ENCODE results near the gene EHMT2. TPM values are rescaled to one million over a fixed set of nuclear protein-coding genes. Genes with fewer than 3 reads are reported as not detected.
A peak's percentile ranks its signal among the peaks of the same experiment; 100 is the strongest.

The EHMT2 gene
- total and polyA plus RNA-seq, 2 of the 8 experiments (the other 6 are each of a cell fraction or from before 2014, with no cell fraction given), result 125 to 177 TPM

GRCh38 chr6:31899882-31900722, 2.6 kb upstream of the EHMT2 start:
- Histone ChIP-seq H3K79me2 (ENCODE audit: control insufficient read depth in 1 of 2, insufficient read depth in 2 of 2, low read length in 2 of 2) (peaks cover 0 to 17% of the 10 kb centered on the region in 2 experiments; a peak in 2 of 4 replicates), H2BK120ac (replicated peaks; ENCODE audit: low read depth, low read length) (no peak overlapping the region), H4K5ac (ENCODE audit: insufficient read length, low read depth, low read length) (no peak overlapping the region), H3K23ac (ENCODE audit: insufficient read length) (no peak overlapping the region), H3K4me3 (ENCODE audit: extremely low read depth in 1 of 4, insufficient read depth in 2 of 4, low read depth in 3 of 4, low read length in 4 of 4) (no peak overlapping the region), H3K56ac (replicated peaks; ENCODE audit: insufficient read length, low read depth, low read length) (no peak overlapping the region), H3K9ac (replicated peaks in 1 of 4; ENCODE audit: extremely low read depth in 1 of 4, low read depth in 3 of 4, low read length in 3 of 4) (no peak overlapping the region), H3K79me1 (ENCODE audit: low read depth, low read length) (peaks cover 2% of the 10 kb centered on the region), H3K18ac (ENCODE audit: extremely low read depth, low read length) (no peak overlapping the region), H3K27me3 (replicated peaks in 1 of 4; ENCODE audit: control insufficient read depth in 3 of 4, extremely low read depth in 1 of 4, insufficient read depth in 3 of 4, low read length in 3 of 4) (no peaks in the 10 kb centered on the region), H2BK12ac (ENCODE audit: low read depth, low read length) (0 out of 2 replicates have a peak overlapping the region, but pooled peaks have one; percentile 17), H4K91ac (replicated peaks; ENCODE audit: insufficient read length, low read length) (no peak overlapping the region), H3K4me1 (replicated peaks in 1 of 4; ENCODE audit: control insufficient read depth in 3 of 4, insufficient read depth in 4 of 4, low read length in 3 of 4) (peaks cover 0 to 14% (median 6%) of the 10 kb centered on the region in 4 experiments; a peak in 6 of 7 replicates), H2BK5ac (ENCODE audit: low read depth, low read length) (0 out of 2 replicates have a peak overlapping the region, but pooled peaks have one; percentile 90), H4K8ac (ENCODE audit: extremely low read depth, insufficient read depth, low read length) (no peak overlapping the region), H2BK15ac (ENCODE audit: low read length) (no peak overlapping the region), H3K36me3 (ENCODE audit: control insufficient read depth in 2 of 4, insufficient read depth in 4 of 4, low read length in 3 of 4) (peaks cover 7 to 17% (median 14%) of the 10 kb centered on the region in 4 experiments; a peak in 7 of 8 replicates), H3K27ac (ENCODE audit: low read depth, low read length) (no peak overlapping the region), H2AFZ (ENCODE audit: low read length) (no peak overlapping the region), H2AK5ac (ENCODE audit: low read depth, low read length) (0 out of 2 replicates have a peak overlapping the region, but pooled peaks have one; percentile 90), H3K4me2 (ENCODE audit: insufficient read depth in 1 of 2, low read depth in 2 of 2, low read length in 2 of 2) (peak overlapping the region in 1 of 2 experiments; percentile 86; a peak in 1 of 4 replicates), H3K23me2 (ENCODE audit: low read depth, low read length) (peaks cover 13% of the 10 kb centered on the region), H2BK20ac (ENCODE audit: low read length) (no peak overlapping the region), H3K14ac (ENCODE audit: insufficient read length) (no peak overlapping the region), H3K4ac (replicated peaks; ENCODE audit: insufficient read length, low read depth, low read length) (no peak overlapping the region), H4K20me1 (replicated peaks in 1 of 2; ENCODE audit: control insufficient read depth in 1 of 2, insufficient read depth in 2 of 2, low read length in 2 of 2) (peaks cover 0 to 5% of the 10 kb centered on the region in 2 experiments), H3K9me3 (ENCODE audit: insufficient read depth in 2 of 2, low read depth in 1 of 2, low read length in 1 of 2) (no peaks in the 10 kb centered on the region)
- TF ChIP-seq BRCA1 (IDR thresholded peaks at IDR 0.05; ENCODE audit: low read depth, low read length) (no peak), RAD21 (IDR thresholded peaks at IDR 0.05 in 1 of 2, conservative IDR thresholded peaks at IDR 0.05 in 1 of 2; ENCODE audit: low read depth in 2 of 2, low read length in 2 of 2) (no peak), EP300 (IDR thresholded peaks at IDR 0.05; ENCODE audit: borderline replicate concordance in 1 of 2, low read depth in 2 of 2, low read length in 2 of 2) (no peak), SP4 (IDR thresholded peaks at IDR 0.05; ENCODE audit: low read length) (no peak), EZH2 (IDR thresholded peaks at IDR 0.05; ENCODE audit: low read depth, low read length, severe bottlenecking) (no peak), NANOG (IDR thresholded peaks at IDR 0.05; ENCODE audit: insufficient read depth, low read depth, low read length, poor library complexity, severe bottlenecking) (no peak), YY1 (IDR thresholded peaks at IDR 0.05; ENCODE audit: low read depth, low read length) (no peak), RXRA (IDR thresholded peaks at IDR 0.05; ENCODE audit: insufficient read depth, low read depth, low read length) (no peak), POLR2AphosphoS5 (IDR thresholded peaks at IDR 0.05; ENCODE audit: low read depth, low read length) (no peak), BCL11A (IDR thresholded peaks at IDR 0.05; ENCODE audit: low read depth in 2 of 2, low read length in 2 of 2) (no peak)
- FAIRE-seq, result no peak
- no peak for DNase-seq (ENCODE audit: low read depth in 1 of 2, low spot score in 2 of 2)
- POLR2A ChIA-PET (ENCODE audit: partially characterized antibody), result interaction anchor here (0.6 to 1.0 kb wide), 3 partner anchors 17 to 1531 kb away, joined by 3 read pairs; partner anchors contain the start of gene PRRC2A
- WGBS, 2 experiments (ENCODE audit: extremely low coverage in 1 of 2, insufficient coverage in 1 of 2, insufficient read length in 1 of 2, insufficient replicate concordance in 2 of 2, low coverage in 1 of 2, low lambda C conversion rate in 2 of 2, missing lambda C conversion rate in 1 of 2), result 93% methylated on average over 42 of the region's 49 CpGs; no CpG with 5 or more reads in 1 of the 2 experiments
- CTCF ChIA-PET (ENCODE audit: partially characterized antibody), result interaction anchor here (1.1 kb wide), 2 partner anchors 13 to 23 kb away, joined by 3 read pairs; no protein-coding TSS in a partner anchor

Measured in H1 (cell line).